GM18498 (cell line): ENCODE data around the gene TRAPPC10.
A peak's percentile ranks its signal among the peaks of the same experiment; 100 is the strongest.

Source experiments
- ATAC-seq: cut with Tn5 transposase; IDR thresholded peaks from one replicate; pipeline ENCODE4 v1.9.1; 2021; ENCODE audit warnings: mild to moderate bottlenecking, moderate library complexity; ENCODE audit not compliant: unreplicated experiment

TRAPPC10 gene

DNA sequence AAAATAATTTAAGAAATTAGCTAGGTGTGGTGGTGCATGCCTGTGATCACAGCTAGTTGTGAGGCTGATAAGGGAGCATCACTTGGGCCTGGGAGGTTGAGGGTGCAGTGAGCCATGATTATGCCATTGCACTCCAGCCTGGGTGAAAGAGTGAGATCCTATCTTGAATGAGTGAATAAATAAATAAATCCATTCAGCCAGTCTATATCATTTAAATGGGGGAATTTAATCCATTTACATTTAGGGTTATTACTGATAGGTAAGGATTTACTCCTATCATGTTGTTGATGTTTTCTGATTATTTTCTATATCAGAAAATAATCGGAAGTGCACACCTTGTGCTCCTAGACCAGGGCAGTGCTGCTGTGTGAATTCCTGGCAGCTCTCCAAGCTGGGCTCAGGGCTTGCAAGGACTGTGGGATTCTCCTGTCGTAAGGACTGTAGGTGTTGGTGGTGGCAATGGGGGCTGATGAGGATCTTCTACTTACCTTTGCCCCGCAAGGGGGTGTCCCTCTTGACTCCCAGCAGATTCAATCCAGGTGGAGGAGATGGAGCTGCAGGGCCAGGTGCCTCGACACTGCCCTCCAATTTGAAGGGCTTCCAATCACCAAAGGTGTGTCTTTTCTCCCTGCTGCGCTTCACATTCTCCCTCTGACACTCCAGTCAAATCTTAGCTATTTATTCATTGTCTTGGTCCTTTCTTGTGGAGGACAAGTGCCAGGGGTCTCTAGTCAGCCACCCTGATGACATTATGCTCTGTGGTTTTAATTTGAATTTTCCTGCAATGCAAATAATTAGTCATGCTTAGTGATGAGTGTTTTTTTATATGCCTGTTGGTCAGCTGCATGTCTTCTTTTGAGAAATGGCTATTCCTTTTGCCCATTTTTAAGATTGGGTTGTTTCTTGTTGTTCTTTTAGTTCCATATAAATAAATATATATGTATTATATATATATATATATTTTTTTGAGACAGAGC lies 14.1 kb upstream of the TRAPPC10 start:
- ATAC-seq, result no peak

DNA sequence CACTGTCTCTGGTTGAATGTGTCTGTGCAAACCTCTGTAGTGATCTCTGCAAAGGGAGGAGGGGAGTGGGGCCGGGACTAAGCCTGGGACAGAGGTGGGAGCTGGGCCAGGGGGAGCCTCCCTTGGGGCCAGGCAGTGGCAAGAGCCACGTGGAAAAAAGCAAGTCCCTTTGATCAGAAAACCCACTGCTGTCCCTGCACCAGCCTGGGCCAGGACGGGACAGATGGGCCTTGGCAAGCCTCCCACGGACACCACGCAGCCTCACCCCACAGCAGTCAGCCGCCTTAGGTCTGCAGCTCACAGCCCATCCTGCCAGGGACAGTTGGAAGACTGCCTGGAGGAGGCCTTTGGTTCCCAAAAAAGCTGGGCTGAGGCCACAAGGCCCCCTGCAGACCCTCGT lies 11.7 kb upstream of the TRAPPC10 start:
- ATAC-seq, result no peak

DNA sequence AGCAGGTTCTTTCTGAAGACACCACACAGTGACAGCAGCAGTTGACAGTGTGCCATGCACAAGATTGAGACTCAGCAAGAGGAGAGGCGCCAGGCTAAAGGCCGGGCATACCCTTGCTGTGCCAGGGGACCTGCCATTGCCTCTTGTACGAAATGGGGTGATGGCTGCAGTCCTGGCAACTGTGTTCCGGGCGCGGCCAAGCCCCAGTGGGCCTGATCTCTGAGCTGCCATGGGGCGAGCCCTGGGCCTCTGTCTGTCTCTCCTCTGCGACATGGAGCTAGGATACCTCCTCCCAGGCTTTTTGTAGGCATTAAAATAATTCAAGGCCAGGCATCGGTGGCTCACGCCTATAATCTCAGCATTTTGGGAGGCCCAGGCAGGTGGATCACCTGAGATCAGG lies 9.6 kb upstream of the TRAPPC10 start:
- ATAC-seq, result no peak

DNA sequence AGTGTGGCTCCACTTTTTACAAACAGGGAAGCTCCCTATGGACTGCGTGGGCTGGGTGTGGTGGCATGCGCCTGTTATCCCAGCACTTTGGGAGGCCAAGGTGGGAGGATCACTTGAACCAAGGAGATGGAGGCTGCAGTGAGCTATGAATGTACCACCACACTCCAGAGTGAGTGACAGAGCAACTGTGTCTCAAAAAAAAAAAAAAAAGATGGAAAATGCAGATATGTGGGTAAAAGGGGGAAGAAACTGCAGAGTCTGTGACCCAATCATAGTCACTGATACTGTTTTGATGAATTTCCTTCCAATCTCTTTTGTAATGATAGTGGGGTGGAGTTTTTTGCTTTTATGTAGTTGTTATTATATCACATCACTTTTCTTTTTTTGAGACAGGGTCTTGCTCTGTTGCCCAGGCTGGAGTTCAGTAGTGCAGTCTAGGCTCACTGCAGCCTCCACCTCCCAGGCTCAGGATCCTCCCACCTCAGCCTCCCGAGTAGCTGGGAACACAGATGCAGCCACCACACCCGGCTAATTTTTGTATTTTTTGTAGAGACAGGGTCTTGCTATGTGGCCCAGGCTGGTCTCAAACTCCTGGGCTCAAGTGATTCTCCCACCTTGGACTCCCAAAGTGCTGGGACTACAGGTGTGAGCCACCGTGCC lies 8.7 kb upstream of the TRAPPC10 start:
- no peak for ATAC-seq

DNA sequence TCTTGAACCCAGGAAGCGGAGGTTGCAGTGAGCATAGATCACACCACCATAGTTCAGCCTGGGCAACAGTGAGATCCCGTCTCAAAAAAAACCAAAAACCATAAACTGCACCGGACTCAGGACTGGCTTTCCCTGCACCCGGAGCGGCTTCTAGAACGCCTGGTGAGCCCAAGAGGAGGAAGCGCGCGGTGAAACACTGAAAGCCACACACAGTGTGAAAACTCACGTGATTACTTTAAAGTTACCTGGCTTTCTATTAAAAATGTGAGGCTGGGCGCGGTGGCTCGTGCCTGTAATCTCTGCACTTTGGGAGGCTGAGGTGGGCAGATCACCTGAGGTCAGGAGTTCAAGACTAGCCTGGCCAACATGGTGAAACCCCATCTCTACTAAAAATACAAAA lies 7.0 kb upstream of the TRAPPC10 start:
- ATAC-seq, result no peak

DNA sequence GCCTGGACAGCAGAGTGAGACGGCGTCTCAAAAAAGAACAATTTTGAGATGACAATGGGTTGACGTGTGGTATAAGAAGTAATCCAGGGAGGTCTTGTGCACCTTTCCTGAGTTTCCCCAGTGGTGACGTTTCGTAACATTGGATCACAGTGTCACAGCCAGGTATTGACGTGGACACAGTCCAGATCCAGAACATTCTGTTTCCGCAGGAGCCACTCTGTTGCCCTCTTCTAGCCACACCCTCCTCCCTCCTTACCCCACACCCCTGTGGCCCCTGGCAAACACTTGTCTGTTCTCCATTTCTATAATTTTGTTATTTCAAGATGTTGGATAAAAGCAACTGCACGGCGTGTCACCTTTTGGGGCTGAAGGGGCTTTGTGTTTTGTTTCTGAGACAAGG lies 6.5 kb upstream of the TRAPPC10 start:
- no peak for ATAC-seq

DNA sequence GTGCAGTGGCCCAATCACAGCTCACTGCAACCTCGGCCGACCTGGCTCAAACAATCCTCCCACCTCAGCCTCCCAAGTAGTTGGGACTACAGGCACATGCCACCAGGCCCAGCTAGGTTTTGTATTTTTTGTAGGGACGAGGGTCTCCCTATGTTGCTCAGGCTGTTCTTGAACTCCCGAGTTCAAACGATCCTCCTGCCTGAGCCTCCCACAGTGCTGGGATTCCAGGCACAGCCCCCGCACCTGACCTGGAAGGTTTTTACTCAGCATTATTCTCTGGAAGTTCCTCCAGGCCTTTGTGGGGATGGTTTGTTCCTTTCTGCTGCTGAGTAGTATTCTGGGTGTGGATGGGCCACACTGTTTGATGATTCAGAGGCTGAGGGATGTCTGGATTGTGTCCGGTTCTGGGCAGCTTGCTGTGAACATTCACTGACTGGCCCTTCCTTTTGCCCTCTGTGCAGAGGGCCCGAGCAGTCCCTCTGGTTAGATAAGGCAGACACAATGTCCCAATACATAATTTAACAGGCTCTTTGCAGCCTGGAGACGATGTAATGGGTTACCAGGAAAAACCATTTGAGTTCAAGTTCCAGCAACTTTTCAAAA lies 6.0 kb upstream of the TRAPPC10 start:
- no peak for ATAC-seq

DNA sequence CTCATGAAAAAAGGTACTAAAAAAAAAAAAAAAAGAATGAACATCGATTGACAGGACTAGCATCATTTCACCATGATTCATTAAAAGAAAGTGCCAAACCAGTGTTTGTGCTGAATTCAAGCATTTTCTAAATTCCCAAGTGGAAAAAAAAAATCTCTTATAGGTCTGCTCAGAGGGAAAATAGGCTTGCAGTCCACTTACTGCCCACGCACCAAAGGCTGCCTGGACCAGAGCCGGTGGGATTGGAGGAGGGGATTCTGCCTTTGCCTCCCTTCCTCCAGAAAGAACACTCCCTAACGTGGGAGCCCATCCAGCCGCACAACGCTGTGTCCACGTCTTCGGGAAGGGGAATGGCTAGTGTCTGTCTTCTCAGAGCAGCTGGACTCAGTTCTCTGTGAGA lies 5.5 kb upstream of the TRAPPC10 start:
- no peak for ATAC-seq

DNA sequence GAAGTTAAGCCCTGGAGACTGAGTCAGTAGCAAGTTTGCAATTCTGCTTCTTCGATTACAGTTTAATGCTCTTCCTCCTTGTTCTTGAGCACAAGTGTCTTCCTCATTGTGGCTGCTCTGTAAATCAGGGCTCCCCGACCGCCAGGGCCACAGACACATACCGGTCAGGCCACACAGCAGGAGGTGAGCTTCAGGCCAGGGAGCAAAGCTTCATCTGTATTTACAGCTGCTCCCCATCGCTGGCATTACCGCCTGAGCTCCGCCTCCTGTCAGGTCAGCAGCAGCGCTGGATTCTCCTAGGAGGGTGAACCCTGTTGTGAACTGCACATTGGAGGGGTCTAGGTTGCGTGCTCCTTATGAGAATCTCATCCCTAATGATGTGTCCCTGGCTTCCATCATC lies 1.7 kb upstream of the TRAPPC10 start:
- ATAC-seq, result no peak

DNA sequence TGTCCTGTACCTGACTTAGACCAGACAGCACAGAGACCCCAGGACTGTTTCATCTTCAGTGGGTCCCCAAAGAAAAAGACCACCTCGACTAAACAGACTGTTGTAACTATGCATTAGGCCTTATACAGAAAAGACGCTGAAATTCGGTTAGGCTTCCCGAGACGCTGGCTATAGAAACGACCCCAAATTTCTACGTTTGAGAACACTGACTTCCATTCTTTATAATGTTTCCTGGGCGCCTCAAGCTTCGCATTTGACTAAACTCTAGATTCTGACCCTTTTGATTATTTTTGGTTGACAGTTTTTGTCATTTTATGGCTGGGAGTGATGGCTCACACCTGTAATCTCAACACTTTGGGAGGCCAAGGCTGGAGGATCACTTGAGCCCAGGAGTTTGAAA lies 986 bp upstream of the TRAPPC10 start:
- no peak for ATAC-seq

DNA sequence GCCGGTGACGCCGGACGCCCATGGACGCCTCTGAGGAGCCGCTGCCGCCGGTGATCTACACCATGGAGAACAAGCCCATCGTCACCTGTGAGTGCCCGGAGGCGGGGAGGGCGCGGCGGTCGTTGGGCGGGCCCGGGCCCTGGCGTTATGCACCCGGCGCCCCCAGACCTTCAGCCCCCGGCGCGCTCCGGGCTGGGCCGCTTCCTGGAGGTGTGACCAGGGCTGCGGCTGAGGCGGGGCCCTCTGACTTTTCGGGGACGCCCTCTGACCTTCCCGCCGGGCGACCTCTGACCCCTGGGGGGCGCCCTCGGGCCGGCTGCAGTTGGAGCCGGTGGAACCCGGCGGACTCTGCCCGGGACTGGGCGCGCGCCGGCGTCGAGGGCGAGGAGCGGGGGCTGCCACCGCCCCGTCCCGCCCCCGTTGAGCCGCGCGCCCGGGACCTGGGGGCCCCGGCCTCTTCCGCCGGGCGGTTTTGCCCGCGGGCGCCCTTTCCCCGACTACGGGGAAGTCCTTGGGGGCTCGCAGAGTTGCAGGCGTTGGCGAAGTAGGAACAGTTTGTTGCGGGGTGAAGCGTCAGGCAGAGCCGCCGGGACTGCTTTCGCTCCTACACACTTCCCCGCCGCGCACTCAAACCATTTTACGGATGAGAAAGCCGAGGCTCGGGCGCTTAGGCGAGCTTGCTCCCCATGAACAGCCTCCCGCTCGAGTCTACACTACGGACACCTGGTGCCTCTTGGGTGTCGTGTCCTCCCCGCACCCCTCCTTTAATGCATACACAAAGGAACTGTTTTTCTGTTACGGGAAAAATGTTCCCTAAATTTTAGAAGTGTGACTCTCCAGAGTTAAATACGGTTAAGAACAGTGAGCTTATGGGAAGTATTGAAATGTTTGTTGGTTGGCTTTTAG lies 618 bp downstream of the TRAPPC10 start:
- peak; percentile 73 for ATAC-seq

DNA sequence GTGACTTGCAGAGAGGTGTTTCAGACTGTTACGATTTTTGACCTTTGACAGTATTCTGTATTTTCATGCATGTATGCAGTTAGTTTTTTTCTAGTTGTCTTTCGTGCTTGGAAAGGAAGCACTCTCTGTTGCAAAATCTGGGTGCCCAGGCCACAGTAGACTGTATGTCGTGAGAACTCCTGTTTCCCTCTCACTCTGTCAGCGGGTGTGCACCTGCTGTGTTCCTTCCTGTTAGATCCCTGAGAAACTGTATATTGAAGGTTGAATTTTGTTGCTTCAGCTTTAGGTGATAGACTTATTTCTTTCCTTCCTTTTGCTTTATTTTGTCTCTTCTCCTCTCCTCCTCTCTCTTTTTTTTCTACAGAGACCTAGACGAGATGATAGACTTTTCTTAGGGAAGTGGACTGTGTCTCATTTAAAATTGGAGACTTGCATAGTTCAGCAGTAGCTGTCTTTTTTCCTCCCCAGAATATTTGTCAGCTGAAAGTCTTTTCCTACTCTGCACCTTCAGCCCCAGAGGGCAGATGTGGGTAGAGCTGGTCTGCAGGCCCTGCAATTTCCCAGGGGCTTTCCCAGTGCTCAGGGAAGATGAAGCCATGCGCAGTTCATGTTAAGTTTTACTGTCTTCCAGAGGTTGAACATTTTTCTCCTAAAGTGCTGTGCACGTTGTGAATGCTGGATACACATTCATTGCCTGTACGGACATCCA lies 1.4 kb downstream of the TRAPPC10 start:
- no peak for ATAC-seq

DNA sequence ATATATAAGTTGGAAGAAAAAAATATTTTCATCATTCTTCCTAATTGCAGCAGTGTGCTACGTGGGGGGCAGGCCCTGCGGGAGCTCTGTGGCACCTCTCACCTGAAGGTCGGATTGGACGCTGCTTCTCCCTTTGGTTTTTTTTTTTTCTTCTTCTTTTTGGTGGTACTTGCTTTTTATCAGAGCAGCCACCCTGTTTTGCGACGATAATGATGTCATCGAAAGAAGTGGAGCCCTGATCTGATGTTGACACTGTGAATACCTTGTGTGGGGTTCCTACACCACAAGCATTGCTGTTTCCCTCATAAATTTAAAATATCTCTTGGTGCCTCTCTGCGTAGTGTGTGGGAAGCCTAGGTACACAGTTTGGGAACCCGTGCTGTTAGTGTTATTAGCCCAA lies 5.5 kb downstream of the TRAPPC10 start:
- no peak for ATAC-seq

DNA sequence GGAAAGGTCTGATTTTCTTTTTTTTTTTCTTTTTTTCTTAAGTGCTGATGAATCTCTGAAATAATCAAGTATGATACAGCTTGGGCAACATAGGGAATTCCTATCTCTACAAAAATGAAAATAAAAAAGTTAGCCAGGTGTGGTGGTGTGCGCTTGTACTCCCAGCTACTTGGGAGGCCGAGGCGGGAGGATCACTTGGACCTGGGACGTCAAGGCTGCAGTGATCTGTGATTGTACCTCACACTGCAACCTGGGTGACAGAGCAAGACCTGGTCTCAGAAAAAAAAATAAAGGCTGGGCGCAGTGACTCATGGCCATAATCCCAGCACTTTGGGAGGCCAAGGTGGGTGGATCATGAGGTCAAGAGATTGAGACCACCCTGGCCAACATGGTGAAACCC lies 6.0 kb downstream of the TRAPPC10 start:
- ATAC-seq, result no peak

DNA sequence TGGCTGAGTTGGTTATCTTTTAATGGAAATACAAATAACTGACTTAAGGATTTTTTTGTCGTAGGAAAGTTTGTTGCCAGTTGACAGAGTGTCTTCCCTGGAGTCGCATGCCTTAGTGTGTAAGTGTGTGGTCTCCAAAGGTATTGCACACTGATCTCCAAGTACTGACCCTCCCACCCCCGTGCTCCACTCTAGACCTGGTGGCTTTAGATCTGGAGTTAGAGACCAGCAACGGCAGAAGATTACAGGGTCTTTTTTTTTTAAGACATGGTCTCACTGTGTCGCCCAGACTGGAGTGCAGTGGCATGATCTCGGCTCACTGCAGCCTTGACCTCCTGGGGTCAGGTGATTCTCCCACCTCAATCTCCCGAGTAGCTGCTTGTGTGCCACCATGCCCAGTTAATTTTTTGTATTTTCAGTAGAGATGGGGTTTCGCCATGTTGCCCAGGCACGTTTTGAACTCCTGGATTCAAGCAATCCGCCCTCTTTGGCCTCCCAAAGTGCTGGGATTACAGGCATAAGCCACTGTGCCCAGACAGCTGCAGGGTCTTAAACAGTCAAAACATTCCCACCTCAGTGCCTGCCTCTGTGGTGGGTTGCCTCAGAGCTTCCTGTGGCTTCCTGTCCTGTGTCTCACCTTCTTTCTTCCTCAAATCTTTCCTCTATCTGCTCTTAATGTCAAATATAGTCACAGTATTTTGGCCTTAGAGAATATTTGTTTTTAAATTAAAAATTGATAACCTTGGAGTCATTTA lies 6.9 kb downstream of the TRAPPC10 start:
- ATAC-seq, result no peak

DNA sequence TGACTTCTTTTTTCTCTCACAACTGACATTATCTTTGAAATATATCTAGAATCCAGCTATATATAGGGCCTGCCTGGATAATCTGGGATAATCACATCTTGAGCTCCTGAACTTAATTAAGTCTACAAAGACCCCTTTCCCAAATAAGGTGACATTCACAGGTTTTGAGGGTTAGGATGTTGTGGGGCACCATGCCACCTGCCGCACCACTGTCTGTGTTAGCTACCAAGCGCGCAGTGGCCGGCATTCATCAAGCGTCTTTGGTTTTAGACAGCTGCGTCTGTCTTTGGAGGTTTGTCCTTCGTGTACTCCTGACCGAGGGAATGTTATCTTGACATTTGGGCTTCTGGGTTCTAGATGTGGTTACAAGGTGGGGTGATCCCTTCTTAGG lies 7.5 kb downstream of the TRAPPC10 start:
- ATAC-seq, result no peak

DNA sequence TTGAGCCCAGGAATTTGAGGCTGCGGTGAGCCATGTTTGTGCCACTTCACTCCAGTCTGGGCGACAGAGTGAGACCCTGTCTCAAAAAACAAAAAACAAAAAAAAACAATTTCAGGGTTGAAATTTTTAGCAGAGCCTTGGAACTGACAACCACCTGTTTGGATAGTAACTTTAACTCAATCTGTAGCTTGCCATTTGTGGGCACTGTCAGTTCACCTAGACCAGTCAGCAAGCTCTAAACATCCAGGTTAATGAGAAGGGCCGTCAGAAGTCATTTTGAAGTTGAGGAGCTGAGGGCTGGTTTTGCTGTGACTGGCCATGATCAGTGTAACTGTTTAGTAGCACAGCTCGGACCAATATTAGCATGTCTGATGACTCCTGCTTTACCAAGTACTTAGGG lies 8.4 kb downstream of the TRAPPC10 start:
- no peak for ATAC-seq

DNA sequence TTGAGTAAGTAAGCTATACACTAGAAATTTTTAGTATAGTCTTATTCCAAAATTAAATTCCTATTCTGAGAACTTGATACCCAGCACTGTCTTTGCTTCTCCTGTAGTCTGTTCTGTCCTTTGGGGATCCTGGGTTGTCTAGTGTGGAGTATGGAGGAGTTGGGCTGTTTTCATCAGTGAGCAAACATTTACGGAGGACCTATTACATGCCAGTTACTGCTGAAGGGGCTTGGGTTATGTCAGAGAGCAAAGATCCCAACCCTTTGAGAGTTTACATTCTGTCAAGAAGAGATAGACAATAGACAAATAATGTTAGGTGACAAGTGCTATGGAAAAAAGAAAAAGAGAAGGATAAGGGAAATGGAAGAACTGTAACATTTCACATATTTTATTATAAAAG lies 9.0 kb downstream of the TRAPPC10 start:
- no peak for ATAC-seq

DNA sequence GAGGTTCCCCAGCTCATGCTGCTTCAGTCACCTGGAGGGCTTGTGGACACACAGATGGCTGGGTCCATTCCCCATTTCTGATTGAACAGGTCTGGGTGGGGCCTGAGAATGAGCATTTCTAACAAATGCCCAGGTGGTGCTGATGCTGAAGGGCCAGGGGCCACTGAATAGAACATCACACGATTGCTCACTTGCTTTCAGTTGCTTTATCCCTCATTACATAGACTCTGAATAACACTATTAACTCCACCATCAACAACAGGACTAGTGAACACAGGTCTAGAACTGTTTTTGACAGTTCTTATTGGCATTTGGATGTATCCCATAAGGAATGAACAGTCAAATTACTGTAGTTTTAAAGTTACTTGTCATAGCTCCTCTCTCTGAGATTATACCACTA lies 12.1 kb downstream of the TRAPPC10 start:
- no peak for ATAC-seq
